Prostate gland (tissue), 2 donors: ENCODE measurements around the gene SPCS3. TPM values are rescaled to one million over a fixed set of nuclear protein-coding genes. Genes with fewer than 3 reads are reported as not detected.
"Not testable (repeated sequence)": the region's sequence is repeated elsewhere in the genome, so short reads cannot be mapped to it uniquely, and the experiment has no call there.

ENCODE experiments used
- DNase-seq: peaks from one replicate; pipeline ENCODE4 v3.0.0-alpha.2; 2019; ENCODE audit warnings: low spot score
- H3K27ac ChIP-seq, 2 donors: fragments of 200-600 bp; sonication (generic); 2 replicates each; pipeline ENCODE4 v1.5.1; 2017 to 2019
- H3K27me3 ChIP-seq: fragments of 200-600 bp; sonication (generic); replicated peaks from 2 replicates; pipeline ENCODE4 v1.5.1; 2019; ENCODE audit not compliant: insufficient read depth
- H3K36me3 ChIP-seq, 2 donors: fragments of 200-600 bp; sonication (generic); 1 replicate in 1 of 2; 2 replicates in 1 of 2; pipeline versions ENCODE4 v1.5.1 to v1.8.1; 2017 to 2019
- H3K4me1 ChIP-seq: fragments of 200-600 bp; sonication (generic); replicated peaks from 2 replicates; pipeline ENCODE4 v1.5.1; 2019
- H3K4me3 ChIP-seq, 2 donors: fragments of 200-600 bp; sonication (generic); 2 replicates each; pipeline ENCODE4 v1.5.1; 2017 to 2019
- H3K9me3 ChIP-seq: fragments of 200-600 bp; sonication (generic); 2 replicates; pipeline ENCODE4 v1.5.1; 2017
- POLR2A ChIP-seq: fragments of 450-650 bp; IDR thresholded peaks from one replicate; pipeline ENCODE4 v1.6.1; 2016; ENCODE audit warnings: antibody characterized with exemption, mild to moderate bottlenecking
- POLR2AphosphoS5 ChIP-seq: sonication (generic); formaldehyde crosslinking; IDR thresholded peaks from one replicate; pipeline ENCODE4 v1.6.1; 2017; ENCODE audit warnings: antibody characterized with exemption
- WGBS: methylation state at CpG from one replicate; pipeline ENCODE4 v1.1.5; 2018; 5-methylcytosine and 5-hydroxymethylcytosine counted together
- intact Hi-C: fragments of 100-400 bp; cut with DNase I; formaldehyde crosslinking; loops from one replicate; pipeline ENCODE4 v1.14.2; 2022
- total RNA-seq, 2 donors: library from RNA; depleted of rRNA; stranded (reverse); fragments of >200 nt; gene quantifications; one replicate each; pipeline ENCODE4 v1.1.0, GENCODE V29; 2016
- TF ChIP-seq, protein P1 (sequence below), 4 experiments: fragments of 200-600 bp in 2 of 4; fragments of 450-650 bp in 2 of 4; sonication (generic) in 2 of 4; IDR thresholded peaks; 1 replicate in 3 of 4; 2 replicates in 1 of 4; pipeline ENCODE4 v1.5.1; 2016 to 2019; ENCODE audit warnings: antibody characterized with exemption in 4 of 4, mild to moderate bottlenecking in 2 of 4, moderate library complexity in 2 of 4

The SPCS3 gene
- total RNA-seq, 2 donors from 2014 or later: 41.7 to 68.4 TPM

DNA sequence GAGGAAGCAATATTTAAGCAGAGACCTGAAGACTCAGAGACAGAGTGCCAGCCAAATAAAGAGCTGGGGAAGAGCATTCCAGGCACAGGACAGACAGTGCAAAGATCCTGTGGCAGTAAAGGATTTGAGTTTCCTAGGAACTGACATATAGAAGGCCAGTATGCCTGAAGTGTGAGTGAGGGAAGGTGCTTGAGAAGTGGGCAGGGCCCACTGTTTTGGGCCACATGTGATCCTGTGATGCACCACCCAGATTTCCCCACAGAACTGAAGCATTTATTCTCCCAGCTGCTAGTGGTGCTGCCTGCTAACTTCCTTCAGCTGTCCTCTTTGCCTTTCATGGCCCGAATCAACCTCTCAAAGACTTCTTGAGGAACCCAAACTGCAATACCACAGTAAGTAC, 26.8 kb upstream of the SPCS3 start:
- no peak overlapping the region for H3K27ac ChIP-seq
- no peaks in the 10 kb centered on the region for H3K36me3 ChIP-seq
- H3K4me3 ChIP-seq: no peak overlapping the region
- intact Hi-C loops: no loop called here
- no peaks in the 10 kb centered on the region for H3K4me1 ChIP-seq
- WGBS: 100% methylated on average over 1 of the region's 1 CpG
- no peaks in the 10 kb centered on the region for H3K9me3 ChIP-seq
- no peaks in the 10 kb centered on the region for H3K27me3 ChIP-seq
- no peak for DNase-seq
- TF ChIP-seq, protein P1, sequence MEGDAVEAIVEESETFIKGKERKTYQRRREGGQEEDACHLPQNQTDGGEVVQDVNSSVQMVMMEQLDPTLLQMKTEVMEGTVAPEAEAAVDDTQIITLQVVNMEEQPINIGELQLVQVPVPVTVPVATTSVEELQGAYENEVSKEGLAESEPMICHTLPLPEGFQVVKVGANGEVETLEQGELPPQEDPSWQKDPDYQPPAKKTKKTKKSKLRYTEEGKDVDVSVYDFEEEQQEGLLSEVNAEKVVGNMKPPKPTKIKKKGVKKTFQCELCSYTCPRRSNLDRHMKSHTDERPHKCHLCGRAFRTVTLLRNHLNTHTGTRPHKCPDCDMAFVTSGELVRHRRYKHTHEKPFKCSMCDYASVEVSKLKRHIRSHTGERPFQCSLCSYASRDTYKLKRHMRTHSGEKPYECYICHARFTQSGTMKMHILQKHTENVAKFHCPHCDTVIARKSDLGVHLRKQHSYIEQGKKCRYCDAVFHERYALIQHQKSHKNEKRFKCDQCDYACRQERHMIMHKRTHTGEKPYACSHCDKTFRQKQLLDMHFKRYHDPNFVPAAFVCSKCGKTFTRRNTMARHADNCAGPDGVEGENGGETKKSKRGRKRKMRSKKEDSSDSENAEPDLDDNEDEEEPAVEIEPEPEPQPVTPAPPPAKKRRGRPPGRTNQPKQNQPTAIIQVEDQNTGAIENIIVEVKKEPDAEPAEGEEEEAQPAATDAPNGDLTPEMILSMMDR (IDR thresholded peaks at IDR 0.05): no peak
- TF ChIP-seq POLR2A: no peak
- TF ChIP-seq POLR2AphosphoS5: no peak

DNA sequence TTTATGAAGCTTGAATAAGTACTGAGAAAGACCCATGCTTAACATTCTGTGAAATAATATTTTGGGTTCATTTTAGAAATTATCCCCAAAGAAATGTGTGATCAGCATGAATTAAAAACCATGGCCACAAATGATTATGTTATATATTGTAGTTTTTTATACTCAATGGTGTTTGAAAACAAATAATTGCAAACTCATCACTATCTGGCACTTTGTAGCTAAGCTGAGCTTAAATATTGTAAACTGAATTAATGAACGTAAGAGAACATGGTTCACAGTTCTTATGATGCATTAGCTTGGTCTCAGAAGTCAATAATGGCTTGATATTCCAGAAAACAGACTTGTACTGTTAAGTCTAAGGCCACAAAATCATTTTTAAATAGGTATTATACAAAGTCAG, 26.1 kb upstream of the SPCS3 start:
- intact Hi-C loops: no loop called here
- 89% methylated on average over 1 of the region's 1 CpG for WGBS
- no peak for DNase-seq
- Histone ChIP-seq H3K4me3 (no peak overlapping the region), H3K4me1 (no peaks in the 10 kb centered on the region), H3K27me3 (no peaks in the 10 kb centered on the region), H3K36me3 (no peaks in the 10 kb centered on the region), H3K9me3 (no peaks in the 10 kb centered on the region), H3K27ac (no peak overlapping the region)
- TF ChIP-seq, protein P1 (IDR thresholded peaks at IDR 0.05): no peak
- TF ChIP-seq POLR2AphosphoS5: no peak
- TF ChIP-seq POLR2A: no peak

DNA sequence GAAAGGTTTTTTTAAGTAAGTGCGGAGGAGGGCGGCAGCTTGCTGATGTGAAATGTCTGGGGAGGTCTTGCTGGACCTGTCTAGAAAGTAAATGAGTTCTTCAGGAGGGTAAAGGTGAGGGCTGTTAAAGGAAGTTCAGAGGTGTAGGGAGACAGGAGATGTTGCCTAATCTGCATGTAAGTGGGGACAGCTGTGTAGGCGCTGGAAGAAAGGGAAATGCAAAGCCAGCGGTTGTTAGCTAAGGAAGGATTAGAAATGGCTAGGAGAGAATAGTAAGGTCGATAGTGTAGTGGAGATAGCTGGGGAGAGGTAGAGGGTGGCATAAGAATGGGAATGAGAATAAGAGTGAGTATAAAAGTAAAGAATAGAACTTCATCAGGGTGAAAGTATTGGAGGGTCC, 23.9 kb upstream of the SPCS3 start:
- H3K27me3 ChIP-seq, H3K27ac ChIP-seq, H3K4me3 ChIP-seq, DNase-seq, H3K9me3 ChIP-seq, H3K36me3 ChIP-seq, intact Hi-C loops, H3K4me1 ChIP-seq: not testable (repeated sequence)
- WGBS: 54% methylated on average over 5 of the region's 5 CpGs

DNA sequence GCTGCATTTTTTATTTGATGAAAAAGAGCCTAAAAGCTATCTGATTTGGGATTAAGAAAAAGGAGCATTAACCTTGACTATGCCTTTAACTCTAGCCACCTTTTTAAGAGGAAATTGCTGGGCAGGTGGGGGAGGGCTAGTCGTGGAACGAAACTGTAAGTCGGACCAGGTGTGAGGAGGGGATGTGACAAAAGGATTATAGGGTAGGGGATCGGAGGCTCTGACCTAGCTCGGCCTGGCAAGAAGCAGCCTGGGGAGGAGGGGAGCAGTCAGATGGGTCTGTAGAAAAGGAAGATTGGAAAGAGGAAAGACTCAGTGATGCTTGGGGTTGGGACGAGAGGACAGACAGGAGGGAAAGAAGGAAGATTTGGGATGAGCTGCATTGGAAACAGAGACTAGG, 21.1 kb upstream of the SPCS3 start:
- WGBS: 54% methylated on average over 6 of the region's 6 CpGs
- no peak for DNase-seq
- no peak overlapping the region for H3K27ac ChIP-seq

DNA sequence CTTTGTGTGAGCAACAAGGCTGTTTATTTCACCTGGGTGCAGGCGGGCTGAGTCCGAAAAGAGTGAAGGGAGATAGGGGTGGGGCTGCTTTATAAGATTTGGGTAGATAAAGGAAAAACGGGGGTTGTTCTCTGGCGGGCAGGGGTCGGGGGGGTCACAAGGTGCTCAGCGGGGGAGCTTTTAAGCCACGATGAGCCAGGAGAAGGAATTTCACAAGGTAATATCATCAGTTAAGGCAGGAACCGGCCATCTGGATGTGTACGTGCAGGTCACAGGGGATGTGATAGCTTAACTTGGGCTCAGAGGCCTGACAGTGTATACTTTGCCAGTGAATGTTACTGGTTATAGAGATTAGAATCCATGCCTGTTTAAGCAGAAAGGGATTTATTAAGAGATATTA, 19.7 kb upstream of the SPCS3 start:
- Histone ChIP-seq H3K27ac (no peak overlapping the region), H3K4me3 (no peak overlapping the region), H3K36me3 (no peaks in the 10 kb centered on the region), H3K27me3 (no peaks in the 10 kb centered on the region), H3K4me1 (no peaks in the 10 kb centered on the region), H3K9me3 (no peaks in the 10 kb centered on the region)
- DNase-seq: no peak
- 84% methylated on average over 9 of the region's 9 CpGs for WGBS
- TF ChIP-seq, protein P1 (IDR thresholded peaks at IDR 0.05): no peak
- TF ChIP-seq POLR2AphosphoS5 (no peak), POLR2A (no peak)
- intact Hi-C loops: no loop called here

More for the DNA sequence above, 21.1 kb upstream of the SPCS3 start:
- Histone ChIP-seq H3K36me3 (no peaks in the 10 kb centered on the region), H3K27me3 (no peaks in the 10 kb centered on the region), H3K4me1 (no peaks in the 10 kb centered on the region), H3K9me3 (no peaks in the 10 kb centered on the region), H3K4me3 (no peak overlapping the region)
- TF ChIP-seq, protein P1 (IDR thresholded peaks at IDR 0.05): no peak
- TF ChIP-seq POLR2AphosphoS5 (no peak), POLR2A (no peak)
- intact Hi-C loops: no loop called here
